GM12874 (cell line): ENCODE data around the gene NR4A3.

Experiments used
- CTCF ChIP-seq: IDR thresholded peaks from 2 replicates; pipeline ENCODE4 v1.5.1; 2011; ENCODE audit warnings: low read depth, mild to moderate bottlenecking, control low read depth, low read length, moderate library complexity; ENCODE audit not compliant: insufficient read depth

NR4A3 gene

DNA sequence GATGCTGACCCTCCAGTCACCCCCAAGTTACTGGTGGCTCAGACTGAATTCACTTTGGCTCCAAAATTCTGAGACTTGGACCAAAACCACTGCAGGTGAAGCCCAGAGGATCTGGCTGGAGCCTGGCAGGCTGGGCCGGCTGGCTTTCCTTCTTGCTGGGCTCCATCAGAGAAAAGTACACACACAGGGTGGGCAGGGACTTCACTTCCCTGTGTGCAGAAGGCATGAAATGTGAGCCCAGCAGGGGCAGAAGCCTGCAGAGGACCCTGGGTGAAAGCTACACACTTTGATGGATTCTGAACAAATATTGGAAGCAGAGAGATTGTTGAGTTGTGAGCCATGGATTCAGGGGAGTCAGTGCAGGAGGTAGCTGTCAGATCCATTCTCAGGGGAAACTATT is 18.4 kb downstream of the NR4A3 start:
- TF ChIP-seq CTCF: no peak

DNA sequence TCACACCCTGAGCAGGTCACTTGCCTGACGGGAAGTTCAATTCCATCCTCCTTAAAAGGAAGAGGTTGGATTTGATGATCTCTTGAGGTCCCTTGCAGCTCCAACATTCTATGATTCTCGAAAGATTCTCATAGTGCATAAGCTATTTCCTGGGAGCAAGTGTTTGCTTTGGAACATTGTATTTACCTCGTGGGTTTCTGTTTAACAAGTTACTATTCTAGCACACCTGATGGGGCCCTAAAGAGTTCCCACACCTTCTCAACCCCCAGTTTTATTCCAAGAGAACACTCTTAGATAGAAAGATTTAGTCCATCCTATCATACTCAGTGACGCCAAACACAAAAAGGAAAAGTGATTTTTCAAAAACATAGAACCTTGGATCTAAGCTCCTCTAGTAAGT is 23.4 kb downstream of the NR4A3 start:
- no peak for TF ChIP-seq CTCF

GRCh38 chr9:99848447-99848846 is 26.8 kb downstream of the NR4A3 start:
- no peak for TF ChIP-seq CTCF

- TF ChIP-seq CTCF: no peak
These were observed 29.2 kb downstream of the NR4A3 start for GRCh38 chr9:99850736-99851499.

DNA sequence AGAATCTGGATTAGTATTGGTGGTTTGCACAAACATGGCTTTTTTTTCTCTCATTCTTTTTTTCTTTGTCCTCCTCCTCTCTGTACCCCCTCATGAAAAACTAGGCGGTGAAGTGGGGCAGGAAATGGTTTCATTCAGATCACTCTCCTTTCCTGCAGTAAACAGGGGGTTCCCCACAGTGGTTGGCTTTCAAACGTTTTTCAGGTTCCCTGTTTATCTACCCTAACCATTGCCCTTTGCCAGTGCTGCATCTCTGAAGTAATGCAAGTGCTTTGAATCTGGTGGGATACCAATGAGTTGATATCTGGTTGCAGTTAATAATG is 29.8 kb downstream of the NR4A3 start:
- TF ChIP-seq CTCF: no peak

DNA sequence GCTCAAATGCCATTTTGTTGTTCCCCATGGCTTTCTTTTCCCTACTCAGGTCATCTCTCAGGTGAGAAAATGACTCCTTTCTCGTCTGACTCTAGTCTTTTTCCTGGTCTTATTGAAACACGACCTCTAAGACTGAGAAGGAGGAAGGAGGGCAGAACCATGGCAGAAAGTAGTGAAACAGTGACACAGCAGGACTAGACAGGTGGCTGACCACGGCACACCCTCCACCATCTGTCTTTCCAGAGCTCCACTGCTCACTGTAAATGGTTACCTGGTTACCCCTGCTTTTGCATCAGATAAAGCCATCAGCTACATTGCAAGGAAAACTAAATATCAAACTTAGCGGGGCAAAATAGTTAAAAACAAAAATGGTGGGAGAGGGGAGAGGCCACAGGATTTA is 30.9 kb downstream of the NR4A3 start:
- no peak for TF ChIP-seq CTCF

DNA sequence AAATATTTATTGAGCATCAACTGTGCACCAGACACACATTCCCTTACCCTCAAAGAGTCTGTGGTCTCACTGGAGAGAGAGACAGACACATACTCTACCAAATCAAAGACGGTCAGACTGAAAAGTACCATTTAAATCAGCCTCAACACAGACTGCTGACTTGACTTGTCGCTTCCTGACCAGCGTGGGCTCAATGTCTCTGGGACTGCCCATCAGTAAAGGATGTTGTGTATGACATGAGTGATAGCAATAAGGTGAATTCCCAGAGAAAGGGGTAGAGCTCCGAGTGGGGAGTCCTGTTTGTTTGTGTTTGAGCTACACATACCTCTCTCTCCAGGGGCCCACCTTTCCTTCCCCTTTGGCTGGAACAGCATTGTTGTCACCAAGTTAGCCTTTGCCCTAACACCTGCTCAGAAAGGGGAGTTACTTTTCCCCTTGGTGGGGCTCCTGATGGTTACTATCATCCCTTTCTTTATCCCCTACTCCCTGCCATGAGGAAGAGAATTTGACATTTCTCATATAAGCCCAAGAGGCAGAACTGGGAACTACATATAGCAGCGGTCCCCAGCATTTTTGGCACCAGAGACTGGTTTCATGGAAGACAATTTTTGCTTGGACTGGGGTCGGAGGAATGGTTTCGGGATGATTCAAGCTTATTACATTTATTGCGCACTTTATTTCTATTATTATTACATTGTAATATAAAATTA is 33.9 kb downstream of the NR4A3 start:
- TF ChIP-seq CTCF: no peak
